GM04504 (cell line): ENCODE measurements around the gene SEL1L3.

Experiments
- DNase-seq: peaks from one replicate; pipeline ENCODE4 v3.0.0-alpha.2; 2012; ENCODE audit warnings: low read depth

The SEL1L3 gene

GRCh38 chr4:25788703-25789238, 74.0 kb downstream of the SEL1L3 start:
- no peak for DNase-seq

- no peak for DNase-seq
Measured at GRCh38 chr4:25786497-25787065, 76.2 kb downstream of the SEL1L3 start.

- DNase-seq = no peak
Measured at GRCh38 chr4:25783943-25784342, 78.8 kb downstream of the SEL1L3 start.

- DNase-seq = no peak
Measured at GRCh38 chr4:25783126-25783525, 79.7 kb downstream of the SEL1L3 start.

GRCh38 chr4:25782482-25782881, 80.3 kb downstream of the SEL1L3 start:
- no peak for DNase-seq

- DNase-seq = no peak
Measured at GRCh38 chr4:25779021-25779420, 83.8 kb downstream of the SEL1L3 start.

GRCh38 chr4:25776795-25777194, 86.0 kb downstream of the SEL1L3 start:
- no peak for DNase-seq

- no peak for DNase-seq
Measured at GRCh38 chr4:25775166-25775565, 87.6 kb downstream of the SEL1L3 start.

GRCh38 chr4:25773358-25773757, 89.4 kb downstream of the SEL1L3 start:
- DNase-seq = no peak

GRCh38 chr4:25771672-25772071, 91.1 kb downstream of the SEL1L3 start:
- DNase-seq = no peak

- DNase-seq = no peak
Measured at GRCh38 chr4:25770847-25771246, 91.9 kb downstream of the SEL1L3 start.

GRCh38 chr4:25769251-25769650, 93.5 kb downstream of the SEL1L3 start:
- DNase-seq = no peak

GRCh38 chr4:25767877-25768725, 94.7 kb downstream of the SEL1L3 start:
- peak; percentile 51 for DNase-seq

- no peak for DNase-seq
Measured at GRCh38 chr4:25760518-25761157, 102.2 kb downstream of the SEL1L3 start.

- DNase-seq = no peak
Measured at GRCh38 chr4:25760048-25760447, 102.7 kb downstream of the SEL1L3 start.

GRCh38 chr4:25759101-25759500, 103.7 kb downstream of the SEL1L3 start:
- no peak for DNase-seq

GRCh38 chr4:25757452-25757851, 105.3 kb downstream of the SEL1L3 start:
- DNase-seq = no peak

GRCh38 chr4:25756503-25756902, 106.3 kb downstream of the SEL1L3 start:
- DNase-seq = no peak

GRCh38 chr4:25755911-25756310, 106.9 kb downstream of the SEL1L3 start:
- DNase-seq = no peak

GRCh38 chr4:25753239-25753638, 109.5 kb downstream of the SEL1L3 start:
- DNase-seq = no peak

- no peak for DNase-seq
Measured at GRCh38 chr4:25750874-25751273, 111.9 kb downstream of the SEL1L3 start.

GRCh38 chr4:25749150-25749794, 113.5 kb downstream of the SEL1L3 start:
- no peak for DNase-seq
